HEK293 (cell line): ENCODE measurements around the gene HEBP2.

Source experiments
- ATF2 ChIP-seq: fragments of 450-650 bp; formaldehyde crosslinking; IDR thresholded peaks from 2 replicates; pipeline ENCODE4 v1.5.1; 2016; ENCODE audit warnings: missing biosample characterization, missing genetic modification characterization, low read depth
- HIC1 ChIP-seq: fragments of 450-650 bp; formaldehyde crosslinking; IDR thresholded peaks from 2 replicates; pipeline ENCODE4 v1.5.1; 2016; ENCODE audit warnings: missing biosample characterization, missing genetic modification characterization
- KLF9 ChIP-seq: fragments of 450-650 bp; formaldehyde crosslinking; IDR thresholded peaks from 2 replicates; pipeline ENCODE4 v1.5.1; 2016; ENCODE audit warnings: missing biosample characterization, missing genetic modification characterization, low read depth
- TRIM28 ChIP-seq: IDR thresholded peaks from 2 replicates; pipeline ENCODE4 v1.6.1; 2011; ENCODE audit warnings: low read length, control low read depth, borderline replicate concordance
- ZNF169 ChIP-seq: fragments of 450-650 bp; formaldehyde crosslinking; IDR thresholded peaks from 2 replicates; pipeline ENCODE4 v1.5.1; 2016; ENCODE audit warnings: missing biosample characterization, missing genetic modification characterization
- ZNF202 ChIP-seq: fragments of 450-650 bp; formaldehyde crosslinking; IDR thresholded peaks from 2 replicates; pipeline ENCODE4 v1.5.1; 2016; ENCODE audit warnings: missing biosample characterization, missing genetic modification characterization, borderline replicate concordance
- ZNF274 ChIP-seq, 2 experiments: fragments of 200-500 bp in 1 of 2; fragments of 450-650 bp in 1 of 2; sonication (Bioruptor generic) in 1 of 2; formaldehyde crosslinking in 1 of 2; IDR thresholded peaks; 2 replicates each; pipeline versions ENCODE4 v1.5.1 to v1.6.1; 2014 to 2016; ENCODE audit warnings: borderline replicate concordance in 1 of 2, inconsistent platforms in 1 of 2, low read length in 1 of 2, missing biosample characterization in 1 of 2, missing genetic modification characterization in 1 of 2
- ZNF530 ChIP-seq: fragments of 450-650 bp; formaldehyde crosslinking; IDR thresholded peaks from 2 replicates; pipeline ENCODE4 v1.5.1; 2016; ENCODE audit warnings: low read depth, missing biosample characterization, missing genetic modification characterization
- ZNF549 ChIP-seq: fragments of 450-650 bp; IDR thresholded peaks from 2 replicates; pipeline ENCODE4 v1.5.1; 2018; ENCODE audit warnings: missing biosample characterization, missing genetic modification characterization, mild to moderate bottlenecking, inconsistent platforms, moderate library complexity
- ZNF571 ChIP-seq: fragments of 450-650 bp; formaldehyde crosslinking; IDR thresholded peaks from 2 replicates; pipeline ENCODE4 v1.5.0; 2017; ENCODE audit warnings: missing biosample characterization, missing genetic modification characterization
- ZNF621 ChIP-seq: fragments of 450-650 bp; formaldehyde crosslinking; IDR thresholded peaks from 2 replicates; pipeline ENCODE4 v1.5.1; 2017; ENCODE audit warnings: missing biosample characterization, missing genetic modification characterization
- ZNF76 ChIP-seq: fragments of 450-650 bp; formaldehyde crosslinking; IDR thresholded peaks from 2 replicates; pipeline ENCODE4; 2016; ENCODE audit warnings: low read depth, missing biosample characterization, missing genetic modification characterization, borderline replicate concordance
- ZSCAN23 ChIP-seq: fragments of 450-650 bp; formaldehyde crosslinking; IDR thresholded peaks from 2 replicates; pipeline ENCODE4 v1.5.1; 2016; ENCODE audit warnings: missing biosample characterization, missing genetic modification characterization
- TF ChIP-seq, protein P1 (sequence below): fragments of 450-650 bp; formaldehyde crosslinking; IDR thresholded peaks from 2 replicates; pipeline ENCODE4 v1.5.1; 2016; ENCODE audit warnings: missing biosample characterization, missing genetic modification characterization, borderline replicate concordance
- TF ChIP-seq, protein P2 (sequence below): fragments of 450-650 bp; formaldehyde crosslinking; IDR thresholded peaks from 2 replicates; pipeline ENCODE4 v1.5.1; 2016; ENCODE audit warnings: missing biosample characterization, missing genetic modification characterization
- TF ChIP-seq, protein P3 (sequence below): fragments of 450-650 bp; formaldehyde crosslinking; IDR thresholded peaks from 2 replicates; pipeline ENCODE4 v1.5.1; 2016; ENCODE audit warnings: missing biosample characterization, missing genetic modification characterization

The HEBP2 gene

DNA sequence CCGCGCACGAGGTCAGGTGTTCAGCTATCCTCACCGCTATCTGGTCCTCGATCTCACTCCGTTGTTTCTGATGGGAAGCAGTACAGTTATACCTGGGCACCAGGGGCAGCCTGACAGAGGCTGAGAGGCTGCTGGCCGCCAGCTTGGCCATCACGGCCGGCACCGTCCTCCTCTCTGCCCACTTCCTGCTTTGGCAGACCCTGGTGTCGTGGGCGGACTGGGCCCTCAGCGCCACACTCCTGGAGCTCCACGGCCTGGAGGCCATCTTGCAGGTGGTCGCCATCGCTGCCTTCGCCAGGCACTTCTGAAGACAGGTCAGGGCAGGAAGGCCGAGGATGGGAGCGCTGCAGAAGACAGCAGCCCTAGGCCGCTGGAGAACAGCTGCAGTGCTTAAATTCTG lies 60.1 kb downstream of the HEBP2 start (continued):
- TF ChIP-seq, protein P1, sequence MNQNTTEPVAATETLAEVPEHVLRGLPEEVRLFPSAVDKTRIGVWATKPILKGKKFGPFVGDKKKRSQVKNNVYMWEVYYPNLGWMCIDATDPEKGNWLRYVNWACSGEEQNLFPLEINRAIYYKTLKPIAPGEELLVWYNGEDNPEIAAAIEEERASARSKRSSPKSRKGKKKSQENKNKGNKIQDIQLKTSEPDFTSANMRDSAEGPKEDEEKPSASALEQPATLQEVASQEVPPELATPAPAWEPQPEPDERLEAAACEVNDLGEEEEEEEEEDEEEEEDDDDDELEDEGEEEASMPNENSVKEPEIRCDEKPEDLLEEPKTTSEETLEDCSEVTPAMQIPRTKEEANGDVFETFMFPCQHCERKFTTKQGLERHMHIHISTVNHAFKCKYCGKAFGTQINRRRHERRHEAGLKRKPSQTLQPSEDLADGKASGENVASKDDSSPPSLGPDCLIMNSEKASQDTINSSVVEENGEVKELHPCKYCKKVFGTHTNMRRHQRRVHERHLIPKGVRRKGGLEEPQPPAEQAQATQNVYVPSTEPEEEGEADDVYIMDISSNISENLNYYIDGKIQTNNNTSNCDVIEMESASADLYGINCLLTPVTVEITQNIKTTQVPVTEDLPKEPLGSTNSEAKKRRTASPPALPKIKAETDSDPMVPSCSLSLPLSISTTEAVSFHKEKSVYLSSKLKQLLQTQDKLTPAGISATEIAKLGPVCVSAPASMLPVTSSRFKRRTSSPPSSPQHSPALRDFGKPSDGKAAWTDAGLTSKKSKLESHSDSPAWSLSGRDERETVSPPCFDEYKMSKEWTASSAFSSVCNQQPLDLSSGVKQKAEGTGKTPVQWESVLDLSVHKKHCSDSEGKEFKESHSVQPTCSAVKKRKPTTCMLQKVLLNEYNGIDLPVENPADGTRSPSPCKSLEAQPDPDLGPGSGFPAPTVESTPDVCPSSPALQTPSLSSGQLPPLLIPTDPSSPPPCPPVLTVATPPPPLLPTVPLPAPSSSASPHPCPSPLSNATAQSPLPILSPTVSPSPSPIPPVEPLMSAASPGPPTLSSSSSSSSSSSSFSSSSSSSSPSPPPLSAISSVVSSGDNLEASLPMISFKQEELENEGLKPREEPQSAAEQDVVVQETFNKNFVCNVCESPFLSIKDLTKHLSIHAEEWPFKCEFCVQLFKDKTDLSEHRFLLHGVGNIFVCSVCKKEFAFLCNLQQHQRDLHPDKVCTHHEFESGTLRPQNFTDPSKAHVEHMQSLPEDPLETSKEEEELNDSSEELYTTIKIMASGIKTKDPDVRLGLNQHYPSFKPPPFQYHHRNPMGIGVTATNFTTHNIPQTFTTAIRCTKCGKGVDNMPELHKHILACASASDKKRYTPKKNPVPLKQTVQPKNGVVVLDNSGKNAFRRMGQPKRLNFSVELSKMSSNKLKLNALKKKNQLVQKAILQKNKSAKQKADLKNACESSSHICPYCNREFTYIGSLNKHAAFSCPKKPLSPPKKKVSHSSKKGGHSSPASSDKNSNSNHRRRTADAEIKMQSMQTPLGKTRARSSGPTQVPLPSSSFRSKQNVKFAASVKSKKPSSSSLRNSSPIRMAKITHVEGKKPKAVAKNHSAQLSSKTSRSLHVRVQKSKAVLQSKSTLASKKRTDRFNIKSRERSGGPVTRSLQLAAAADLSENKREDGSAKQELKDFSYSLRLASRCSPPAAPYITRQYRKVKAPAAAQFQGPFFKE (tag by site-specific recombination): no peak
- TF ChIP-seq, protein P2, sequence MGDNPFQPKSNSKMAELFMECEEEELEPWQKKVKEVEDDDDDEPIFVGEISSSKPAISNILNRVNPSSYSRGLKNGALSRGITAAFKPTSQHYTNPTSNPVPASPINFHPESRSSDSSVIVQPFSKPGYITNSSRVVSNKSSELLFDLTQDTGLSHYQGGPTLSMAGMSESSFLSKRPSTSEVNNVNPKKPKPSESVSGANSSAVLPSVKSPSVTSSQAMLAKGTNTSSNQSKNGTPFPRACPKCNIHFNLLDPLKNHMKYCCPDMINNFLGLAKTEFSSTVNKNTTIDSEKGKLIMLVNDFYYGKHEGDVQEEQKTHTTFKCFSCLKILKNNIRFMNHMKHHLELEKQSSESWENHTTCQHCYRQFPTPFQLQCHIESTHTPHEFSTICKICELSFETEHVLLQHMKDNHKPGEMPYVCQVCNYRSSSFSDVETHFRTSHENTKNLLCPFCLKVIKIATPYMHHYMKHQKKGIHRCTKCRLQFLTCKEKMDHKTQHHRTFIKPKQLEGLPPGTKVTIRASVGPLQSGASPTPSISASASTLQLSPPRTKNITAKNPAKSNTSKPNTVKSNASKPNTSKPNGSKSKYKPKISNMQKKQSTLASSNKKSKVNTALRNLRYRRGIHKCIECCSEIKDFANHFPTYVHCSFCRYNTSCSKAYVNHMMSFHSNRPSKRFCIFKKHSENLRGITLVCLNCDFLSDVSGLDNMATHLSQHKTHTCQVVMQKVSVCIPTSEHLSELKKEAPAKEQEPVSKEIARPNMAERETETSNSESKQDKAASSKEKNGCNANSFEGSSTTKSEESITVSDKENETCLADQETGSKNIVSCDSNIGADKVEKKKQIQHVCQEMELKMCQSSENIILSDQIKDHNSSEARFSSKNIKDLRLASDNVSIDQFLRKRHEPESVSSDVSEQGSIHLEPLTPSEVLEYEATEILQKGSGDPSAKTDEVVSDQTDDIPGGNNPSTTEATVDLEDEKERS: no peak
- TF ChIP-seq ZNF169 (tag by site-specific recombination): no peak
- no peak for TF ChIP-seq ZNF76 (tag by site-specific recombination)
- no peak for TF ChIP-seq ZNF571
- TF ChIP-seq ATF2 (tag by site-specific recombination): no peak
- TF ChIP-seq, protein P3, sequence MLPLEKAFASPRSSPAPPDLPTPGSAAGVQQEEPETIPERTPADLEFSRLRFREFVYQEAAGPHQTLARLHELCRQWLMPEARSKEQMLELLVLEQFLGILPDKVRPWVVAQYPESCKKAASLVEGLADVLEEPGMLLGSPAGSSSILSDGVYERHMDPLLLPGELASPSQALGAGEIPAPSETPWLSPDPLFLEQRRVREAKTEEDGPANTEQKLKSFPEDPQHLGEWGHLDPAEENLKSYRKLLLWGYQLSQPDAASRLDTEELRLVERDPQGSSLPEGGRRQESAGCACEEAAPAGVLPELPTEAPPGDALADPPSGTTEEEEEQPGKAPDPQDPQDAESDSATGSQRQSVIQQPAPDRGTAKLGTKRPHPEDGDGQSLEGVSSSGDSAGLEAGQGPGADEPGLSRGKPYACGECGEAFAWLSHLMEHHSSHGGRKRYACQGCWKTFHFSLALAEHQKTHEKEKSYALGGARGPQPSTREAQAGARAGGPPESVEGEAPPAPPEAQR (tag by site-specific recombination): no peak
- no peak for TF ChIP-seq ZNF202
- no peak for TF ChIP-seq ZNF549 (tag by site-specific recombination)
- no peak for TF ChIP-seq KLF9 (tag by site-specific recombination)
- no peak for TF ChIP-seq ZSCAN23 (tag by site-specific recombination)
- no peak for TF ChIP-seq ZNF530 (tag by site-specific recombination)
- no peak for TF ChIP-seq HIC1 (tag by site-specific recombination)
- no peak for TF ChIP-seq TRIM28
- no peak for TF ChIP-seq ZNF621 (tag by site-specific recombination)
- TF ChIP-seq ZNF274 (IDR thresholded peaks at IDR 0.05; ENCODE audit: low read length): no peak
- no peak for TF ChIP-seq ZNF274 (tag by site-specific recombination; IDR thresholded peaks at IDR 0.05; ENCODE audit: borderline replicate concordance)
